SIG-M5 treated with dmso at 0.1 percent for 504 hours (cell line): Measurements from ENCODE around the gene APOF.
"Not testable (repeated sequence)": the region's sequence is repeated elsewhere in the genome, so short reads cannot be mapped to it uniquely, and the experiment has no call there.

Experiments
- DNase-seq: peaks from one replicate; lab custom pipeline; 2025; ENCODE audit not compliant: unreplicated experiment; lab: John Stamatoyannopoulos, UW

Gene APOF

DNA sequence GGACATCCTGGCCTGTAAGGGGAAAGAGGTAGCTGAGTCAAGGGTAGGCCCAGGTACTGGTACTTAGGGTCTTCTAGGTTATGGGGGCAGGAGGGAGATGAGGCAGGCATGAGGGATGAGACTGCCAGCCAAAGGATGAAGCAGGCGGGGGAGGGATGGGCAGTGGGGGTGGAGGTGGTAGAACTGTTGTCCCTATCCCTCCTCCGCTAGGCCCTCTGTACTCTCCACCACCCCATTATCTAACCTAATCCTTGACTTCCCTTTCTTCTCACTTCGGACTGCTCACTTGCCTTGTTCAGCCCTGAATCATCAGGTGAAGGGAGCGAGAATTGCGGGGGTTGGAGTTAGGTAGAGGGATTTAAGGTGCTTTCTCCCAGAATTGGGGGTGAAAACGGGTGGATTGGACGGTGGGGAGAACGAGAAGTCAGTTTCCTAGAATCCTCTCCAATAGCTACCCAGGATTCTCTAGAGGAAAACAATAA lies 29.4 kb downstream of the APOF start:
- peak; percentile 71 for DNase-seq

DNA sequence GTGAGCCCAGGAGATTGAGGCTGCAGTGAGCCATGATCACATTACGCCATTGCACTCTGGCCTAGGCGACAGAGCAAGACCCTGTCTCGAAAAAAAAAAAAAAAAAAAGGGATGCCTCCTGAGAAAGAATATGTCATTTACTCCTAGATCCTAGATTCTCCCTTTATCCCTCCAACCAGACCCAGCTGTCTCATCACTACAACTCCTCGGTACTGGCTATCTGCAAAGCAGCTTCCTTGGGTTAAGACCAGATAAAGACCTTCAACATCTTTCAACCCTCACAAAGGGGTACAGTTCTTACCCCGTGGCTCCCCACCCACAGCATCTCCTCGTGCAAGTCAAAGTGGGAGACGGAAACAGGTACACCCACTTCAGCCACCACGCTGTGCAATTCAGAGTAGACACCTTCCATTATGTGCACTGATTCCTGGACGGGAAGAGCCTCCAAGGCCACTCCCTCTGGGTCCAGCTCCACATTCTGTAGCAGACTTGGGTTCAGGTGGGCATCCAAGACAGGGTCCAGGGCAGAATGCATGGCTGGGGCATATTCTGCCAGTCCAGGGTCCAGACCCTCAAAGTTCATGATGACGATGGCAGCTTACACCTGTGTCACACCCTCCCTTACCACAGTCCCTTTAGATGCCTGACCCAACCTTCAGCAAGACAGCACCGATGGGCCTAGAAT lies 30.0 kb downstream of the APOF start:
- no peak for DNase-seq

DNA sequence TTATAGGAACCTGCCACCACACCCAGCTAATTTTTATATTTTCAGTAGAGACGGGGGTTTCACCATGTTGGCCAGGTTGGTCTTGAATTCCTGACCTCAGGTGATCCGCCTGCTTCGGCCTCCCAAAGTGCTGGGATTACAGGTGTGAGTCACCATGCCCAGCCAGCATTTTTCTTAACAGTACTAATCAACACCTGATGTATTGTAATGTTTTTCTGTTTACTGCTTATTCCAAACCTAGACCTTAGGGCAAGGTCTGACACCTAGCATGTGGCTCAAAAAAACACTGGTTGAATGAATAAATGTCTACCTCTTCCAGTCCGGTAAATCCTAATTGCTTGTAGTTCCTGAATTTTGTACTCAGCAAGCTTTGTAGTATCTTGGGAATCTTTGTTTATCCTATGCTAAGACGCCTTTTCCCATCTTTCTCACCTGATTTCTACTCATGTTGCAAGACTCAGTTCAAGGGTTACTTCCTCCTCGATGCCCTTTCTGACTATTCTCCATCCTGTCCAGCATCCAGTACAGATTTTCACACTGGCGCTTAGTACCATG lies 31.6 kb downstream of the APOF start:
- no peak for DNase-seq

DNA sequence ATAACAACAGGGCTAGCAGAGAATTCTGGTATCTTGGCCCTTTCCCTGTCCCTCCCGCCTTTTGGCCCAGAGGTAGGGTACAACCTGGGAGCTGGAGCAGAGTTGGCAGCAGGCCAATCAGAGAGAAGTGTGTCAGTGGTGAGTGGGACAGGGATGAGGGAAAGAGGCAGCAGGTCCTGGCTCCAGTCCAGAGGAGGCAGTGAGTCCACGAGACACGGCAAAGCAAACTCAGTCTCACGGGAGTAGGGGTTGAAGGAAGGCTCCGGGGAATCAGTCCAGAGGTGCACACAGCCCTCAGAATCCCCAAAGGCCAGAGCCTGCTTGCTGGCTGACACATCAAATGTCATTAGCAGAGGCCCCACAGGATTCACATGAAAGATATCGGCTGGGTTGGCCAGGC lies 36.1 kb downstream of the APOF start:
- no peak for DNase-seq

DNA sequence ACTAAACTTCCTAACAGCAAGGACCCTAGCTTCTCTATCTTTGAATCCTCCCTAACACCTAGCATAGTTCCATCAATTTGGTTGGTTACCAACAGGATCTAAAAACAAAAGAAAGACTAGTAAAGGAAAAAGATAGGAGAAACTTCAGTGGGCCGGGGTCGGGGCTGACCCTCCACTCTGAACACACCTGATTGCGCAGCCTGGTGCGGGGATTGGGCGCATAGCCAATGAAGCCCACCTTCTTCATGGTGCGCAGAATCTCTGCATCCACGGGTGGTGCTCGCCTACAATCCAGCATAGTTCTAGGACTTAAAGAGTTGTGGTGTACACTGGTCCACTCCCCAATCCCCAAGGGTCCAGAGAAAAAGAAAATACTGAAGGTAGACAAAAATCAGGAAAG lies 36.5 kb downstream of the APOF start:
- DNase-seq: no peak

DNA sequence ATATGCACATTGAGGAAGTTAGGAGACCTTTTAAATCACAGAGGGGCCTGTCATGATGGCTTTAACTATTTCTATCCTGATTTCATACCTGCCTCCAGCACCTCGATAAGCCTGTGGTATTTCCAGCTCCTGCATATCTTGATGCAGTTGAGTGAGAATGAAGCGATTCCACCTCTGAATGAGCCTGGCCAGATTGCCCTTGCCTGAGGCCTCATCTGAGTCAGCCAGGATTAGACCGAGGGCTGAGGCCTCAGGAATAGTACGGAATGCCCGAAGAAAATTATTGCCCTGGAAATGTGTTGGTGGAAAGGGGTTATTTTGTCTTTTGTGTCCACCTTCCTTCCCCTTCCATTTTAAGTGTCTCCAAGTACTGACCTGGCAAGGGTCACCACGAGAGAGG lies 38.5 kb downstream of the APOF start:
- DNase-seq: no peak

DNA sequence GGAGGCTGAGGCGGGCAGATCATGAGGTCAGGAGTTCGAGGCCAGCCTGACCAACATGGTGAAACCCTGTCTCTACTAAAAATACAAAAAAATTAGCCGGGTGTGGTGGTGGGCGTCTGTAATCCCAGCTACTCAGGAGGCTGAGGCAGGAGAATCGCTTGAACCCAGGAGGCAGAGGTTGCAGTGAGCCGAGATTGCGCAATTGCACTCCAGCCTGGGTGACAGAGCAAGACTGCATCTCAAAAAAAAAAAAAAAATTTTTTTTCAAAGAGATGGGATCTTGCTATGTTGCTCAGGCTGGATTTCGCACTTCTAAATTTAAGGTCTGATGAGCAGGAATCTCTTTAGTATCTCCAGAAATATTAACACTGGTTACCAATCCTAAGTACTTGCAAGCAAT lies 41.0 kb downstream of the APOF start:
- not testable (repeated sequence) for DNase-seq

DNA sequence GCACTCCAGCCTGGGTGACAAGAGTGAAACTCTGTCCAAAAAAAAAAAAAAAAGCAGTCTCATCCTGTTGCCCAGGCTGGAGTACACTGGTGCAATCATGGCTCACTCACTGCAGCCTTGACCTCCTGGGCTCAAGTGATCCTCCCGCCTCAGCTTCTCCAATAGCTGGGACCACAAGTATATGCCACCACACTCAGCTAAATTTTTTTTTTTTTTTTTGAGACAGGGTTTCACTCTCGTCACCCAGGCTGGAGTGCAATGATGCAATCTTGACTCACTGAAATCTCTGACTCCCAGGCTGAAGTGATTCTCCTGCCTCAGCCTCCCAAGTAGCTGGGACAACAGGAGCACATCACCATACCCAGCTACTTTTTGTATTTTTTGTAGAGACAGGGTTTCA lies 41.6 kb downstream of the APOF start:
- peak; percentile 44 for DNase-seq

DNA sequence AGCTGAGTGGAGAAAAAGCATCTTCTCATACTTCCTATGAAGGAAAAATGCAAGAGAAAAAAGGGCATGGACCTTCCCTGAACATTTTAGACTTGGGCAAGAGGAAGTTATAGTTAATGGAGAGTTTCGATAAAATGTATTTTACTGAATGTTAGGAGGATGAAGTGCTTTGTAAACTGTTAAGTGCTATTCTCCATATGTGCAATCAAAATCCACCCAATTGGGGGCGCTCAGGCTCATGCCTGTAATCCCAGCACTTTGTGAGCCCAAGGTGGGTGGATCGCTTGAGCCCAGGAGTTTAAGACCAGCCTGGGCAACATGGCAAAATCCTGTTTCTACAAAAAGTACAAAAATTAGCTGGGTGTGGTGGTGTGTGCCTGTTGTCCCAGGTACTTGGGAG lies 45.0 kb downstream of the APOF start:
- no peak for DNase-seq

DNA sequence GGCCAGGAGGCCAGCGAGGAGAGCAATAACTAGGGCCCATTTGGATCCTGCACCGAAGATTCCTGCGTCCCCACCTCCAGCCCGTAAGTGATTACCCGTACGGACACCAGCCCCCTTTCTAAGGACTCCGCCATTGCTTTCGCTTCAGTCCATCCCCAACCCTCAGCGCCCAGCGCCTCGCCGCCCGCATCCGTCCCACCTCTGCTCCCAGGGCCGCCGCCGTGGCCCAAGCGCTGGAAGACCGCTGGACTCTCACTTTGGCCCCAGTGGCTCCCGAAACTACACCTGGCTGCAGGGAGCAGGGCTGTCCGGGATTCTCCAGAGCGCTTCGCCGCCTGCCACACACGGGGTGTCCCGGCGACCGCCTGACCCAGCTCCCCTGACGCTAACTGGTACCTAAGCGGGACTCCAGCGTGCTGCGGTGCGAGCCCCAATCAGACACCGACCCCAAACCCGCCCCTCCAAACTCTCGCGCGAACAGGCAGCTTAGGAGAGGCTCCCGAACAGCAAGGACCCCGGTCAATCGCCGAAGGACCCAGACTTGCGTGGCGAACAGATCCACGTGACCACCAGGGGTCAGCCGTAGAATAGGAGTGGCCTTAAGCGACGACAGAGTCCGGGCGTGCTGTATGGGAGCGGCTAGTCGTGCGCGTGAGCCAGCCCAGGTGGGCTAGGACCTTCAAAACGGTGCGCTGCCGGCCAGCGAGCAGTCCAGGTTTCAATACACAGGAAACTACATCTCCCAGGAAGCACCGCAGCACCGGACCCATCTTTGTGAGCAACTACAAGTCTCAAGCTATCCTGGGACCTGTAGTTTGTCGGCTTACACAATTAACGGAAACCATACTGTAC lies 46.8 kb downstream of the APOF start, which contains the start of gene CNPY2:
Gene CNPY2, minus strand, starts transcription at position 367 of the 852 bp plus-strand sequence. CDS start 771 bp downstream, outside the sequence.
- peak; percentile 99 for DNase-seq

DNA sequence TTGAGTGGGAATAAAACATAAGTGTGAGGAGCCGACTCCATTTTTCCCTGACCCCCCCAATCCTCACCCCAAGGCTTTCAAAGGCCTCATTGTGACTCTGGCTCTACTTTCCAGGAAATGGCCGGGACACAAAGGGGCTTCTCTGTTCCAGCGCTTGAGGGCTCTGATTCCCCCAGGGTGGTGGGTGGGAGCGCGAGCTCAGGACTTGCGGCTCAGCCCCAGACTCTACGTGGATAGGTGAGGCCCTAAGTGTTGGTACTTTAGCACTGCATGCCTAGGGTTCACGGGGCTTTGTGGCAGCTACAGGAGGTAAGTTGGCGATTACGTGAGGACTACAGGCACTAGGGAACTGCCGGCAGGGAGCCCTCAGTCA lies 47.4 kb downstream of the APOF start:
- no peak for DNase-seq

DNA sequence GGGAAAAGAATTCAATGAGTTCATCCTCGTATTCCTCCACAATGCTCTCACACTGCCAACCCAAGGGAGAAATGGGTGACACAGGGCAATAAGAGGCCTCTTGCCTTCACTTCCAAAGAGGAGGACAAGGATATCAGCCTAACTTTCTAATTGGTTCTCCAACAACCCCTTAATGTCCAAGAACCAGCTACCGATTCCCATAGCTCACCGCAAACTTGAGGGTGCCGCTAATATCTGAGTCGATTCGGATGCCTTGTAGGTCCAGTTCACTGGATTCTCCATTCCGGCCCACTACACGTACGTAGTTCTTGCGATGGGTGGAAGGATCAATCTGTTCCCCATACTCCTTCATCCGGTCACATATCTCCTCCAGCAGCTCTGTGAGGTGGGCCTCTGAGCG lies 51.7 kb downstream of the APOF start:
- no peak for DNase-seq
